ENCODE measurements around the gene NACA.
"Not testable (repeated sequence)": the region's sequence is repeated elsewhere in the genome, so short reads cannot be mapped to it uniquely, and the experiment has no call there.

NACA gene

GRCh38 chr12:56763753-56764657 is 38.9 kb upstream of the NACA start:
- DNase-seq (ENCODE audit: low read depth): peak; percentile 13
- TF ChIP-seq MYC (IDR thresholded peaks at IDR 0.05; ENCODE audit: low read depth, low read length) (no peak), POLR2A (IDR thresholded peaks at IDR 0.05; ENCODE audit: extremely low read depth, insufficient read length) (no peak), MAX (IDR thresholded peaks at IDR 0.05; ENCODE audit: low read depth, low read length) (no peak), CTCF (IDR thresholded peaks at IDR 0.05; ENCODE audit: low read depth, low read length) (no peak)
- no peak overlapping the region for H3K4me3 ChIP-seq (ENCODE audit: low read depth, low read length)

GRCh38 chr12:56761812-56762211 is 36.7 kb upstream of the NACA start:
- DNase-seq (ENCODE audit: low read depth): no peak
- no peak overlapping the region for H3K4me3 ChIP-seq (ENCODE audit: low read depth, low read length)
- TF ChIP-seq POLR2A (IDR thresholded peaks at IDR 0.05; ENCODE audit: extremely low read depth, insufficient read length): no peak
- no peak for TF ChIP-seq MAX (IDR thresholded peaks at IDR 0.05; ENCODE audit: low read depth, low read length)
- TF ChIP-seq CTCF (IDR thresholded peaks at IDR 0.05; ENCODE audit: low read depth, low read length): no peak
- TF ChIP-seq MYC (IDR thresholded peaks at IDR 0.05; ENCODE audit: low read depth, low read length): no peak

GRCh38 chr12:56760460-56760859 is 35.4 kb upstream of the NACA start:
- DNase-seq (ENCODE audit: low read depth): no peak
- H3K4me3 ChIP-seq (ENCODE audit: low read depth, low read length): no peak overlapping the region
- TF ChIP-seq CTCF (IDR thresholded peaks at IDR 0.05; ENCODE audit: low read depth, low read length) (no peak), POLR2A (IDR thresholded peaks at IDR 0.05; ENCODE audit: extremely low read depth, insufficient read length) (no peak), MAX (IDR thresholded peaks at IDR 0.05; ENCODE audit: low read depth, low read length) (no peak), MYC (IDR thresholded peaks at IDR 0.05; ENCODE audit: low read depth, low read length) (no peak)

GRCh38 chr12:56759263-56759908 is 34.3 kb upstream of the NACA start:
- no peak for DNase-seq (ENCODE audit: low read depth)
- TF ChIP-seq CTCF (IDR thresholded peaks at IDR 0.05; ENCODE audit: low read depth, low read length) (no peak), MAX (IDR thresholded peaks at IDR 0.05; ENCODE audit: low read depth, low read length) (no peak), MYC (IDR thresholded peaks at IDR 0.05; ENCODE audit: low read depth, low read length) (no peak), POLR2A (IDR thresholded peaks at IDR 0.05; ENCODE audit: extremely low read depth, insufficient read length) (no peak)
- H3K4me3 ChIP-seq (ENCODE audit: low read depth, low read length): no peak overlapping the region

GRCh38 chr12:56758728-56759262 is 33.7 kb upstream of the NACA start:
- no peak for TF ChIP-seq MYC (IDR thresholded peaks at IDR 0.05; ENCODE audit: low read depth, low read length)
- no peak for TF ChIP-seq POLR2A (IDR thresholded peaks at IDR 0.05; ENCODE audit: extremely low read depth, insufficient read length)
- TF ChIP-seq MAX (IDR thresholded peaks at IDR 0.05; ENCODE audit: low read depth, low read length): no peak
- no peak for TF ChIP-seq CTCF (IDR thresholded peaks at IDR 0.05; ENCODE audit: low read depth, low read length)
- DNase-seq (ENCODE audit: low read depth): no peak
- no peak overlapping the region for H3K4me3 ChIP-seq (ENCODE audit: low read depth, low read length)

GRCh38 chr12:56757971-56758370 is 32.9 kb upstream of the NACA start:
- DNase-seq (ENCODE audit: low read depth); H3K4me3 ChIP-seq (ENCODE audit: low read depth, low read length): not testable (repeated sequence)

Data from NB4 (cell line).